Left cardiac atrium (tissue), 4 donors: ENCODE data around the gene IRF7. TPM values are rescaled to one million over a fixed set of nuclear protein-coding genes. Genes with fewer than 3 reads are reported as not detected.
"Not testable (repeated sequence)": the region's sequence is repeated elsewhere in the genome, so short reads cannot be mapped to it uniquely, and the experiment has no call there.

Source experiments
- ATAC-seq, 2 donors: fragments of 200-7000 bp; cut with Tn5 transposase; one replicate each; pipeline ENCODE4 v1.9.1; 2020; ENCODE audit warnings: mild to moderate bottlenecking in 2 of 2, moderate library complexity in 2 of 2
- DNase-seq: peaks from one replicate; pipeline ENCODE4 v3.0.0-alpha.2; 2020
- intact Hi-C, 2 donors: fragments of 100-400 bp; cut with DNase I; formaldehyde crosslinking; loops; one replicate each; pipeline versions ENCODE4 v1.14.1 to v1.15.1; 2022 to 2023
- long read RNA-seq: library from polyadenylated mRNA; unstranded; transcript quantifications from one replicate; pipeline ENCODE4 v2.0.0, GENCODE V29; 2021
- total RNA-seq, 2 donors: library from RNA; stranded (reverse); fragmentation: NEBNext Ultra II Directional; extraction: Animal tissue kit (Norgen Biotek cat#: 25700); gene quantifications; one replicate each; pipeline ENCODE4 v1.2.1, GENCODE V29; 2021
- donor health status: DM: no; HTN: yes; CAD: no.
- donor health status: DM: no; HTN: yes; CAD: no; lungs with severe emphysema.
- donor health status: DM: yes; HTN: yes; CAD: no.
- donor health status: Dilated cardiomyopathy.

The IRF7 gene
- total RNA-seq, result 10 to 100 TPM; 12.1 to 24.3 TPM
- long read RNA-seq, transcript IRF7-205 (11 exons, 1,974 nt), result major isoform, 13 of 46 reads
- long read RNA-seq, transcript IRF7-202 (10 exons, 1,807 nt), result minor isoform, 6 of 46 reads
- long read RNA-seq, partial matches to known transcripts, result 4 of 46 reads
- long read RNA-seq, other reads (novel, unspliced or antisense), result 21 of 46 reads

- ATAC-seq, result peak; percentile 88 to 91
- peak; percentile 98 for DNase-seq
- intact Hi-C loops, result loop anchor here in 1 of 2 donors (10.0 kb wide), 1 partner anchor 61 kb away; no protein-coding TSS in a partner anchor
These were observed at the start of gene IRF7 for GRCh38 chr11:615504-616319. Gene IRF7, minus strand, starts transcription at chr11:615950. Its CDS starts 586 bp downstream, at chr11:615364.

DNA sequence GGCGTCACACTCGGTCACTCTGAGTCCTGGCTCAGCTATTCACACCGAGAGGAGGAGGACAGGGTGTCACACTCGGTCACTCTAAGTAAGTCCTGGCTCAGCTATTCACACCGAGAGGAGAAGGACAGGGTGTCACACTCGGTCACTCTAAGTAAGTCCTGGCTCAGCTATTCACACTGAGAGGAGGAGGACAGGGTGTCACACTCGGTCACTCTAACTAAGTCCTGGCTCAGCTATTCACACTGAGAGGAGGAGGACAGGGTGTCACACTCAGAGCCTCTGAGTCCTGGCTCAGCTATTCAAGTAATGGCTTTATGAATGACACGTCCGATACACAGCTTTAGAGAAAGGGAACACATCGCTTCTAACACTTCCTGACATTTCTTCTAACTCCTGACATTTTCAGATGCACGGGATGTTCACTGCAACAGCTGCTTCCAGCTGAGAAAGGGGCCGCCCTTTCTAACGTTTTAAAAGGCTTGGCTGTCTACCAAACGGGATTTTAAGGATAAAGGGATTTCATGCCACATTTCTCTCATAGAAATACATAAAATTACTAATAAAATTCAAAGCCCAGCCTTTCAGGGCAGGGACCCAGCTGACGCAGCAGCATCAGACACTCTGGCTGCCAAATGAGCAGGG, 49.4 kb upstream of the IRF7 start:
- no peak for DNase-seq
- intact Hi-C loops, result no loop called here
- no peak for ATAC-seq

GRCh38 chr11:662689-663274, 47.0 kb upstream of the IRF7 start:
- DNase-seq (peak; percentile 76), ATAC-seq (peak; percentile 81 to 85)
- intact Hi-C loops, result loop anchor here (5.0 kb wide), 1 partner anchor 60 kb away; no protein-coding TSS in a partner anchor

DNA sequence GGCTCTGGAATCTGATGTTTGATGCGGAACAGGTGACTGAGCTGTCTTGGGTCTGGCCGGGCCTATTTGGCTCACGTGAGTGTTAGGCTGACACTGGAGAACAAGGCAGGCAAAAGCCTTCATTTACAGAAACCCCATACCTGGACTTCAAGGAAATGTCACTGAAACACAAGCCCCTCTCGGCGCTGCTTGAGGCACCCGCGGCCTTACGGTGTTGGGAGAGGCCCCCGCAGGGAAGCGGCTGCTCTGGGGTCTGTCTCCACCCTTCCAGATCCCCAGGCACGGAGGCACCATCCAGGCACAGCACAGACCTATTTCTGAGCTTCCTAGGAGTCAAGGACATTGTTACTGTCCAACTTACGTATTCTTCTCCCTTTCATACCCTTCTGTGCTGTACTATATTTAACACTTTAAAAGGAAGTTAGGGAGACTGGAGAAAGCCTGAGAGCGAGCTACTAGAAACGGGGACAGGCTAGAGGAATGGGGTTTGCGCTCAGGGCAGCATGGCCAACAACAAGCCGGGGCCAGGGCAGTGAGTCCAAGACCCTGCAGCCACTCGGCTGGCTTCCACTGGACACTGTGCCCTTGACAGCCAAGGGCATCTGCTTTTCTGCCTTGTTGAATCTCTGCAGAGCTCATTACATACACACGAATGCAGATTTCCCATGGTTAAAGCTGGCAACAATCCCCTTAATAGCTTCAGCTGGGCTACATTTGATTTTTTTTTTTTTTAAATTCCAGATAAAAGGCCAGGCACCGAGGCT, 45.1 kb upstream of the IRF7 start:
- DNase-seq, result no peak
- ATAC-seq, result no peak
- intact Hi-C loops, result loop anchor here (5.0 kb wide), 1 partner anchor 61 kb away; no protein-coding TSS in a partner anchor

DNA sequence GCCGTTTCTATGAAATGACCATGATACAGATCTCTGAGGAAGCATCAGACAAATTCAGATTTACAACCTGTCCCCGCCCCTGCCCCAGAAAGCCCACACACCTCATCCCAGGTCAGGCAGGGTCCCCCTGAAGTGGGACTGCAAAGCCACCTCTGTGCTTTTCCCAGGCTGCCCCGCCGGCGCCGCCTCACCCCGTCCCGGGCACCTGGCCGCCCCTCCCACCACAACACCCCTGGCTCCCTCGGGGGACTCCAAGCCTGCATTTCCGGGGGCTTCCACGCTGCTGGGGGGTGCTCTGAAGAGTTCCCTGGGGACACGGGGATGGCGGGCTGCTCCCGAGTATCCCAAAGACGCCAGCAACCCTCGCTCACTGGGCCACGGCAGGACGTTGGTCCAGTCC, 44.5 kb upstream of the IRF7 start:
- DNase-seq (no peak), ATAC-seq (no peak)
- intact Hi-C loops, result loop anchor here (5.0 kb wide), 1 partner anchor 62 kb away; no protein-coding TSS in a partner anchor

DNA sequence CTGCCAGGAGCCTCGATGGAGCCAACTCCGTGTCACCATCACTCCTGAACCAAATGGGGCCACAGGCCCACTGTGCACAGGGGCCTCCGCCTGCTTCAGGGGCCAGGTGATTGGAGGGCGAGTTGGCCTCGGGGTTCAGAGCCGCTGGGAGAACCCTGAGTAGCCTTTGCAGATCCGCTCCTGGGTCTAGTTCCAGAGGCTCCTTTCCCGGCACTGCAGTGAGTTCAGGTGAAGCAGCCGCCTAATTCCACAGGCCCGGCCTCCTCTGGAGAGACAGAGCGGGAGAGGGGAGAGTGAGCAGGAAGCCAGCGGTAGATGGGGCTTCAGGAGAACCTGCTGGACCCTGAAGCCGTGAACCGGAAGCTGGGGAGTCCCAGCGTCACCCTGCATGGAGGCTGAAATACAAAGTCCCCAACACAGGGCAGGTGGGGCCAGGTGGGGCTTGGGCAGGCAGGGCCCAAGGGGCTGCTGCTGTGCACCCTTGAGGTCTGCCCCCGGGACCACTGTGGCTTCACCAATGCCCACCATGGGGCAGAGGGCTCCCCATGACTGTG, 43.9 kb upstream of the IRF7 start:
- ATAC-seq (no peak), DNase-seq (no peak)
- intact Hi-C loops, result loop anchor here (5.0 kb wide), 1 partner anchor 63 kb away; no protein-coding TSS in a partner anchor

DNA sequence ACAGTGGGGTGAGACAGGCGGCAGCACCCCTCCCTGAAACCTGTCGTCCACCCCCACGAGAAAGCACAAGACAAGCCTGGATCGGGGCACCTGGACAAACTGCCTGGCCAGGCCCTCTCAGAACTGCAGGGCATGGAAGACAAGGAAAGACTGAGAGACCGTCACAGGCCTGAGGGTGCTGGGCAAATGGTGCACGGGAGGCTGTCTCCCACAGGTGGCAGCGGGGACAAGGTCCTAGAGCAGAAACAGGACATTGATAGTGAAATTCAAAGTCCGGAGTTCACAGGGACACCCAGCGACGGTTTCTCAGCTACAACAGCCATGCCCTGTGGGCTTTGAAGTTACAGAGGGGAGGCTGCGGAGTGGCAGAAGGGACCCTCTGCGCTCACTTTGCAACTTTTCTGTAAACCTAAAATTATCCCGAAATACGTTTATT, 42.0 kb upstream of the IRF7 start:
- ATAC-seq (no peak), DNase-seq (no peak)
- intact Hi-C loops, result no loop called here

- ATAC-seq, result no peak
- intact Hi-C loops, result no loop called here
- no peak for DNase-seq
These were observed 41.1 kb upstream of the IRF7 start for GRCh38 chr11:656866-657265.

DNA sequence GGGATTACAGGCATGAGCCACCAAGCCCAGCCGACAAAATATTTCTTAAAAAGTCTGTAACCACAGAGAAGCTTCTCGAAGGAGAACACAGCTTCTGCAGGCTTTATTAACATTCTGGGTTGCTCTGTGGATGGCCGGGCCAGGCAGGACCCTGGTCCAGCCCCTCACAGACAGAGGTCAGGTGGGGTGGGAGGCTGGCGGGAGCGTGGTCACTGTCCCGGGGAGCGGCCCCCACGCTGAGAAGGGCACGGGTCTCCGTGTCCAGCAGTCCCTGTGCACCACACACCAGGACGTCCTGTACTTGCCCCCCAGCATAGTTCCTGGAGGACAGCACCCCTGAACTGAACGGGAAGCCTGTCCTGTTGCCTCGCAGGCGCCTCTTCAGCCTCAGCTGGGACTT, 40.7 kb upstream of the IRF7 start:
- DNase-seq, result no peak

GRCh38 chr11:655036-655726, 39.4 kb upstream of the IRF7 start:
- intact Hi-C loops, result no loop called here
- ATAC-seq (no peak), DNase-seq (no peak)

More for the DNA sequence above, 40.7 kb upstream of the IRF7 start:
- intact Hi-C loops, result no loop called here
- ATAC-seq, result no peak

- intact Hi-C loops, ATAC-seq, DNase-seq: not testable (repeated sequence)
These were observed 38.7 kb upstream of the IRF7 start for GRCh38 chr11:654444-654843.

GRCh38 chr11:653837-654236, 38.1 kb upstream of the IRF7 start:
- intact Hi-C loops, result no loop called here
- DNase-seq (no peak), ATAC-seq (no peak)

DNA sequence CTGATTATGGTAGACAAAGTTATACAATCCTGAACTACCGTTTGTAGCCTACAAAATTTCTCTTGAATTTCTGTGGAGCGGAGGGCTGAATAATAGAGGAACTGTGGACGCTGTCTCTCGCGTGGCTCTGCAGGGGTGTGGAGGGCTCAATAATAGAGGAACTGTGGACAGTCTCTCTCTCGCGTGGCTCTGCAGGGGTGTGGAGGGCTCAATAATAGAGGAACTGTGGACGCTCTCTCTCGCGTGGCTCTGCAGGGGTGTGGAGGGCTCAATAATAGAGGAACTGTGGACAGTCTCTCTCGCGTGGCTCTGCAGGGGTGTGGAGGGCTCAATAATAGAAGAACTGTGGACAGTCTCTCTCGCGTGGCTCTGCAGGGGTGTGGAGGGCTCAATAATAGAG, 37.4 kb upstream of the IRF7 start:
- intact Hi-C loops, ATAC-seq, DNase-seq: not testable (repeated sequence)

DNA sequence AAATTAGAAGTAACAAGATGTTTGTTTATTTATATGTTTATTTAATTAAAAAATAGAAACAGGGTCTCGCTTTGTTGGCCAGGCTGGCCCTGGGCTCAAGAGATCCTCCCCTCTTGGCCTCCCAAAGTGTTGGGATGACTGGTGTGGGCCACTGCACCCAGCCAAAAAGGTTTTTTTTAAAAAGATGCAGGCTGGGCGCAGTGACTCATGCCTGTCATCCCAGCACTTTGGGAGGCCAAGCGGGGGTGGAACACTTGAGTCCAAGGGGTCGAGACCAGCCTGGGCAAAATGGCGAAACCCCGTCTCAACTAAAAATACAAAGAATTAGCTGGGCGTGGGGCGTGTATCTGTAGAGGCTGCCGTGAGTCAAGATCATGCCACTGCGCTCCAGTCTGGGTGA, 34.7 kb upstream of the IRF7 start:
- ATAC-seq (no peak), DNase-seq (no peak)
- intact Hi-C loops, result no loop called here

DNA sequence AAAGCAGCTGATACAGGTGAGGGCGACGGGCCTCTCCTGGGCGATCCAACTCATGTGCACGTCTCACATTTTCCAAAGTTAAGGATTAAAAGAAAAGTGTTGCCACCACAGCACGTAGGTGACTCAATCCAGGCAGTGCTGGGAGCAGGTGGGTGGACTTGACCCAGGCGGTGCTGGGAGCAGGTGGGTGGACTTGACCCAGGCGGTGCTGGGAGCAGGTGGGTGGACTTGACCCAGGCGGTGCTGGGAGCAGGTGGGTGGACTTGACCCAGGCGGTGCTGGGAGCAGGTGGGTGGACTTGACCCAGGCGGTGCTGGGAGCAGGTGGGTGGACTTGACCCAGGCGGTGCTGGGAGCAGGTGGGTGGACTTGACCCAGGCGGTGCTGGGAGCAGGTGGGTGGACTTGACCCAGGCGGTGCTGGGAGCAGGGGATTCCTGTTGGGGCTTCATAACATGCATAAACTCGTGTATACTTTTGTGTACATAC, 32.0 kb upstream of the IRF7 start:
- ATAC-seq, DNase-seq, intact Hi-C loops: not testable (repeated sequence)

DNA sequence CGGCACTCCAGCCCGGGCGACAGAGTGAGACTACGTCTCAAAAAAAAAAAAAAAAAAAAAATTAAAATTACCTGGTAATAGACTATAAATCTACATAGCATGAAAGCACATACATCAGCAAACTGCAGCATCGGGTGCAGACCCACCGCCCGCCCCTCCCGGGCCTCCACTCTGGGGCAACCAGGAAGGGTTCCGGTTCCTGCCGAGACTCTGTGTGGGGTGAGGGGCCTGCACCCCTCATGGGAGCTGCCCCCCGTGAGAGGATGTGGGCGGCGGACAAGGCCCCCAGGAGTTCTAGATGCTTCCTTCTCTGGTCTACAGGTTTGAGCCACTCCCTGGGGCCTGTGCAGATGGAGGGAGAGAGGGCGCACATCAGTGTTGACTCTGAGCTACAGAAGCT, 30.5 kb upstream of the IRF7 start:
- ATAC-seq (no peak), DNase-seq (no peak)
- intact Hi-C loops, result no loop called here

DNA sequence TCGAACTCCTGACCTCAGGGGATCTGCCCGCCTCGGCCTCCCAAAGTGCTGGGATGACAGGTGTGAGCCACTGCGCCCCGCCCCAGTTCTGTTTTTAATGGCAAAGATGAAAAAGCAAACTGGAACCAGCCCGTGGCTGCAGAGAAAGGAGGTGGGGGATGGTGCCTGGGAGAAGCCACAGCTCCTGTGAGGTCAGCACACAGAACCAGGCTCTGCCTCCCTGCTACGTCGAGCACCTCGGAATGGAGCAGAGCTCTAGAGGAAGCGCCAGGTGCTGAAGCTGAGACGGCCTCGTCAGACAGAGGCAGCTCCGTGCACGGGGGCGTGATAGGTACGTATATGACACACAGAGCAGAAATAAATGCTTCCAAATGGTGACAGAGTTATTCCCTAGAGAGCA, 29.8 kb upstream of the IRF7 start:
- ATAC-seq, result no peak
- no peak for DNase-seq
- intact Hi-C loops, result no loop called here
